BLaER1 treated with 17β-estradiol and CSF1 and Interleukin-3, amounts not matched to agents 10 nM and 100 nM (cell line): ENCODE results near the gene PTPRJ.
A peak's percentile ranks its signal among the peaks of the same experiment; 100 is the strongest.

Source experiments
- H3K27ac ChIP-seq, 11 experiments: shearing (Covaris generic); formaldehyde crosslinking; 2 replicates each; pipeline ENCODE4 v1.8.1; 2022
- H3K27me3 ChIP-seq, 11 experiments: shearing (Covaris generic); formaldehyde crosslinking; 2 replicates each; pipeline ENCODE4 v1.8.1; 2022
- H3K36me3 ChIP-seq, 11 experiments: shearing (Covaris generic); formaldehyde crosslinking; 2 replicates each; pipeline ENCODE4 v1.8.1; 2022
- H3K4me1 ChIP-seq, 10 experiments: shearing (Covaris generic); formaldehyde crosslinking; 2 replicates each; pipeline ENCODE4 v1.8.1; 2022
- H3K4me2 ChIP-seq, 11 experiments: shearing (Covaris generic); formaldehyde crosslinking; 2 replicates each; pipeline ENCODE4 v1.8.1; 2022
- H3K4me3 ChIP-seq, 10 experiments: shearing (Covaris generic); formaldehyde crosslinking; 2 replicates each; pipeline ENCODE4 v1.8.1; 2022
- H3K9ac ChIP-seq, 11 experiments: shearing (Covaris generic); formaldehyde crosslinking; 2 replicates each; pipeline ENCODE4 v1.8.1; 2022
- H3K9me3 ChIP-seq, 11 experiments: shearing (Covaris generic); formaldehyde crosslinking; replicated peaks in 1 of 11; 2 replicates each; pipeline ENCODE4 v1.8.1; 2022
- H4K20me1 ChIP-seq, 11 experiments: shearing (Covaris generic); formaldehyde crosslinking; 2 replicates each; pipeline ENCODE4 v1.8.1; 2022
- Cebpa-rat ChIP-seq, 11 experiments: shearing (Covaris generic); IDR thresholded peaks; 2 replicates each; pipeline ENCODE4 v1.8.1; 2022

PTPRJ gene

GRCh38 chr11:48002561-48002960 is 22.2 kb downstream of the PTPRJ start:
- H3K4me1 ChIP-seq: peaks cover 15 to 100% (median 58%) of the 10 kb centered on the region in 10 experiments; a peak in 19 of 20 replicates
- TF ChIP-seq Cebpa-rat (IDR thresholded peaks at IDR 0.05): no peak
- no peaks in the 10 kb centered on the region for H3K9me3 ChIP-seq
- peak overlapping the region in 1 of 11 experiments; percentile 50; a peak in 1 of 22 replicates for H3K9ac ChIP-seq
- no peak overlapping the region for H3K4me3 ChIP-seq
- H3K27me3 ChIP-seq: no peaks in the 10 kb centered on the region
- H4K20me1 ChIP-seq: peaks cover 6 to 100% (median 95%) of the 10 kb centered on the region in 11 experiments; a peak in 21 of 22 replicates
- H3K4me2 ChIP-seq: peak overlapping the region in 3 of 11 experiments; percentile 15 to 99 (median 65); a peak in 4 of 22 replicates
- no peak overlapping the region for H3K27ac ChIP-seq
- peaks cover 0 to 61% (median 0%) of the 10 kb centered on the region in 11 experiments; a peak in 8 of 22 replicates for H3K36me3 ChIP-seq

GRCh38 chr11:48003926-48004325 is 23.6 kb downstream of the PTPRJ start:
- Histone ChIP-seq H3K4me1 (peaks cover 15 to 100% (median 60%) of the 10 kb centered on the region in 10 experiments; a peak in 19 of 20 replicates), H3K27ac (peak overlapping the region in 2 of 11 experiments; percentile 18 to 26; a peak in 2 of 22 replicates)

GRCh38 chr11:48004456-48004855 is 24.1 kb downstream of the PTPRJ start:
- Histone ChIP-seq H3K9ac (peak overlapping the region in 2 of 11 experiments; percentile 32 to 37; a peak in 2 of 22 replicates), H3K27me3 (no peaks in the 10 kb centered on the region), H3K4me3 (no peak overlapping the region), H3K4me1 (peaks cover 15 to 100% (median 56%) of the 10 kb centered on the region in 10 experiments; a peak in 19 of 20 replicates), H4K20me1 (peaks cover 6 to 100% (median 95%) of the 10 kb centered on the region in 11 experiments; a peak in 20 of 22 replicates), H3K9me3 (no peaks in the 10 kb centered on the region), H3K4me2 (peak overlapping the region in 10 of 11 experiments; percentile 5 to 99 (median 53); a peak in 16 of 22 replicates), H3K27ac (peak overlapping the region in 3 of 11 experiments; percentile 13 to 26 (median 18); a peak in 4 of 22 replicates), H3K36me3 (peaks cover 0 to 52% (median 0%) of the 10 kb centered on the region in 11 experiments; a peak in 7 of 22 replicates)
- TF ChIP-seq Cebpa-rat (IDR thresholded peaks at IDR 0.05): no peak

More at GRCh38 chr11:48003926-48004325, 23.6 kb downstream of the PTPRJ start:
- TF ChIP-seq Cebpa-rat (IDR thresholded peaks at IDR 0.05): no peak
- peak overlapping the region in 9 of 11 experiments; percentile 5 to 99 (median 70); a peak in 14 of 22 replicates for H3K4me2 ChIP-seq
- H4K20me1 ChIP-seq: peaks cover 6 to 100% (median 95%) of the 10 kb centered on the region in 11 experiments; a peak in 21 of 22 replicates
- H3K9ac ChIP-seq: peak overlapping the region in 1 of 11 experiments; percentile 32; a peak in 1 of 22 replicates
- H3K9me3 ChIP-seq: no peaks in the 10 kb centered on the region
- peaks cover 0 to 53% (median 0%) of the 10 kb centered on the region in 11 experiments; a peak in 8 of 22 replicates for H3K36me3 ChIP-seq
- H3K4me3 ChIP-seq: no peak overlapping the region
- no peaks in the 10 kb centered on the region for H3K27me3 ChIP-seq

- H3K9ac ChIP-seq: peak overlapping the region in 2 of 11 experiments; percentile 60 to 61; a peak in 2 of 22 replicates
- peak overlapping the region in 2 of 11 experiments; percentile 43 to 63; a peak in 2 of 22 replicates for H3K27ac ChIP-seq
- H3K9me3 ChIP-seq: no peaks in the 10 kb centered on the region
- no peak for TF ChIP-seq Cebpa-rat (IDR thresholded peaks at IDR 0.05)
- H3K4me3 ChIP-seq: no peak overlapping the region
- peaks cover 15 to 100% (median 53%) of the 10 kb centered on the region in 10 experiments; a peak in 19 of 20 replicates for H3K4me1 ChIP-seq
- H3K4me2 ChIP-seq: peak overlapping the region in 9 of 11 experiments; percentile 7 to 99 (median 70); a peak in 17 of 22 replicates
- H3K36me3 ChIP-seq: peaks cover 0 to 52% (median 0%) of the 10 kb centered on the region in 11 experiments; a peak in 8 of 22 replicates
- peaks cover 6 to 100% (median 96%) of the 10 kb centered on the region in 11 experiments; a peak in 20 of 22 replicates for H4K20me1 ChIP-seq
- no peaks in the 10 kb centered on the region for H3K27me3 ChIP-seq
Measured at GRCh38 chr11:48005136-48005535, 24.8 kb downstream of the PTPRJ start.

- no peak for TF ChIP-seq Cebpa-rat (IDR thresholded peaks at IDR 0.05)
- H4K20me1 ChIP-seq: peaks cover 6 to 100% (median 93%) of the 10 kb centered on the region in 11 experiments; a peak in 20 of 22 replicates
- H3K27ac ChIP-seq: peak overlapping the region in 4 of 11 experiments; percentile 43 to 69 (median 53); a peak in 5 of 22 replicates
- peak overlapping the region in 4 of 11 experiments; percentile 12 to 61 (median 45); a peak in 5 of 22 replicates for H3K9ac ChIP-seq
- 0 out of 20 replicates have a peak overlapping the region, but pooled peaks of 1 of the 10 experiments have one; percentile 31 for H3K4me3 ChIP-seq
- no peaks in the 10 kb centered on the region for H3K27me3 ChIP-seq
- H3K4me2 ChIP-seq: peak overlapping the region; percentile 8 to 99 (median 67); a peak in 20 of 22 replicates
- peaks cover 0 to 44% (median 0%) of the 10 kb centered on the region in 11 experiments; a peak in 8 of 22 replicates for H3K36me3 ChIP-seq
- H3K4me1 ChIP-seq: peaks cover 15 to 100% (median 52%) of the 10 kb centered on the region in 10 experiments; a peak in 19 of 20 replicates
- H3K9me3 ChIP-seq: no peaks in the 10 kb centered on the region
Measured at GRCh38 chr11:48005831-48006270, 25.5 kb downstream of the PTPRJ start.

GRCh38 chr11:48006301-48006992 is 26.1 kb downstream of the PTPRJ start:
- Histone ChIP-seq H3K9ac (peak overlapping the region in 3 of 11 experiments; percentile 30 to 61 (median 40); a peak in 5 of 22 replicates), H3K36me3 (peaks cover 0 to 44% (median 0%) of the 10 kb centered on the region in 11 experiments; a peak in 8 of 22 replicates), H3K4me1 (peaks cover 15 to 100% (median 50%) of the 10 kb centered on the region in 10 experiments; a peak in 19 of 20 replicates), H4K20me1 (peaks cover 6 to 100% (median 93%) of the 10 kb centered on the region in 11 experiments; a peak in 20 of 22 replicates), H3K27ac (peak overlapping the region in 3 of 11 experiments; percentile 43 to 69 (median 63); a peak in 5 of 22 replicates), H3K4me2 (peak overlapping the region; percentile 8 to 99 (median 67); a peak in 20 of 22 replicates), H3K4me3 (no peak overlapping the region), H3K27me3 (no peaks in the 10 kb centered on the region), H3K9me3 (no peaks in the 10 kb centered on the region)
- no peak for TF ChIP-seq Cebpa-rat (IDR thresholded peaks at IDR 0.05)

- peaks cover 6 to 100% (median 92%) of the 10 kb centered on the region in 11 experiments; a peak in 20 of 22 replicates for H4K20me1 ChIP-seq
- no peak overlapping the region for H3K4me3 ChIP-seq
- peaks cover 23 to 100% (median 57%) of the 10 kb centered on the region in 10 experiments for H3K4me1 ChIP-seq
- no peaks in the 10 kb centered on the region for H3K9me3 ChIP-seq
- H3K27me3 ChIP-seq: no peaks in the 10 kb centered on the region
- H3K36me3 ChIP-seq: peaks cover 0 to 37% (median 0%) of the 10 kb centered on the region in 11 experiments; a peak in 8 of 22 replicates
- TF ChIP-seq Cebpa-rat (IDR thresholded peaks at IDR 0.05): 0 out of 22 replicates have a peak, but pooled peaks of 1 of the 11 experiments have one; percentile 17
- H3K9ac ChIP-seq: peak overlapping the region in 3 of 11 experiments; percentile 26 to 61 (median 43); a peak in 4 of 22 replicates
- peak overlapping the region in 4 of 11 experiments; percentile 16 to 69 (median 44); a peak in 8 of 22 replicates for H3K27ac ChIP-seq
- peak overlapping the region in 5 of 11 experiments; percentile 56 to 99 (median 95); a peak in 10 of 22 replicates for H3K4me2 ChIP-seq
Measured at GRCh38 chr11:48007677-48008076, 27.3 kb downstream of the PTPRJ start.

GRCh38 chr11:48008951-48009270 is 28.6 kb downstream of the PTPRJ start:
- Histone ChIP-seq H3K9me3 (no peaks in the 10 kb centered on the region), H3K9ac (0 out of 22 replicates have a peak overlapping the region, but pooled peaks of 1 of the 11 experiments have one; percentile 30), H4K20me1 (peaks cover 11 to 100% (median 92%) of the 10 kb centered on the region in 11 experiments; a peak in 21 of 22 replicates), H3K4me3 (no peak overlapping the region), H3K27ac (peak overlapping the region in 2 of 11 experiments; percentile 63 to 69; a peak in 5 of 22 replicates), H3K27me3 (no peaks in the 10 kb centered on the region), H3K4me2 (peak overlapping the region in 4 of 11 experiments; percentile 23 to 99 (median 96); a peak in 7 of 22 replicates), H3K4me1 (peaks cover 35 to 100% (median 66%) of the 10 kb centered on the region in 10 experiments), H3K36me3 (peaks cover 0 to 24% (median 0%) of the 10 kb centered on the region in 11 experiments; a peak in 7 of 22 replicates)
- TF ChIP-seq Cebpa-rat (IDR thresholded peaks at IDR 0.05): no peak
